ENCODE data around the gene GRP. TPM values are rescaled to one million over a fixed set of nuclear protein-coding genes. Genes with fewer than 3 reads are reported as not detected.

The GRP gene
- total RNA-seq, 1 experiment from 2014 or later = not detected

- Histone ChIP-seq H4K8ac (replicated peaks; ENCODE audit: insufficient read length, low read depth, low read length) (no peak overlapping the region), H2BK120ac (ENCODE audit: low read depth, low read length, poor library complexity, severe bottlenecking) (no peak overlapping the region)
Observed at GRCh38 chr18:59208602-59209125, 11.3 kb upstream of the GRP start.

More at GRCh38 chr18:59208602-59209125, 11.3 kb upstream of the GRP start:
- no peak for TF ChIP-seq CTCF (conservative IDR thresholded peaks at IDR 0.05)
- no peak overlapping the region for H3K4ac ChIP-seq (ENCODE audit: low read depth, low read length)
- Mint-ChIP-seq H3K27ac (no peak overlapping the region), H3K4me3 (no peak overlapping the region), H3K36me3 (ENCODE audit: insufficient read depth in 1 of 3, low read depth in 3 of 3) (no peaks in the 10 kb centered on the region), H3K4me1 (peaks cover 9% of the 10 kb centered on the region in 2 experiments), H3K9me3 (peaks cover 0 to 2% of the 10 kb centered on the region in 2 experiments; a peak in 1 of 5 replicates), H3K27me3 (ENCODE audit: low read depth) (peaks cover 8% of the 10 kb centered on the region; the same call in 1 of the 2 replicates)
- no peak overlapping the region for H3K56ac ChIP-seq (ENCODE audit: insufficient read length, low read depth, low read length)
- no peak overlapping the region for H4K91ac ChIP-seq (ENCODE audit: insufficient read length, low read depth, low read length)
- H2BK12ac ChIP-seq (ENCODE audit: insufficient read length, low read depth, low read length) = no peak overlapping the region
- H3K79me1 ChIP-seq (ENCODE audit: insufficient read depth, low read depth, low read length, poor library complexity, severe bottlenecking) = no peaks in the 10 kb centered on the region
- H3K23me2 ChIP-seq (ENCODE audit: insufficient read length, low read depth, low read length, poor library complexity, severe bottlenecking) = no peaks in the 10 kb centered on the region
- H3K27me3 ChIP-seq (ENCODE audit: insufficient read depth, low read length) = no peaks in the 10 kb centered on the region
- H3K9ac ChIP-seq (ENCODE audit: extremely low read depth, insufficient read length, low read length) = no peak overlapping the region
- H4K5ac ChIP-seq (ENCODE audit: insufficient read length, low read depth, low read length) = no peak overlapping the region
- H3K79me2 ChIP-seq (ENCODE audit: insufficient read depth, low read length) = no peaks in the 10 kb centered on the region
- H2BK5ac ChIP-seq (ENCODE audit: insufficient read length, low read length) = no peak overlapping the region
- no peak overlapping the region for H2AK5ac ChIP-seq (ENCODE audit: insufficient read length, low read length)
- no peak for DNase-seq
- no peak overlapping the region for H2BK20ac ChIP-seq (ENCODE audit: low read depth, low read length, poor library complexity, severe bottlenecking)
- H3T11ph ChIP-seq (ENCODE audit: low read length) = no peak overlapping the region
- no peaks in the 10 kb centered on the region for H3K9me3 ChIP-seq (ENCODE audit: control insufficient read depth, low read depth, low read length)
- H3K4me2 ChIP-seq (ENCODE audit: insufficient read depth, insufficient read length, low read length) = no peak overlapping the region
- no peaks in the 10 kb centered on the region; the same call in 1 of the 2 replicates for H3K4me1 ChIP-seq (ENCODE audit: insufficient read depth, low read length)
- H3K23ac ChIP-seq (ENCODE audit: insufficient read length, low read depth, low read length) = no peak overlapping the region
- H2BK15ac ChIP-seq (ENCODE audit: low read depth, low read length) = no peak overlapping the region
- no peak overlapping the region for H3K18ac ChIP-seq (ENCODE audit: insufficient read length, low read depth, low read length)
- H2AFZ ChIP-seq (ENCODE audit: low read length) = no peak overlapping the region
- WGBS (ENCODE audit: extremely low coverage, insufficient read length, low lambda C conversion rate) = no CpG with 5 or more reads among the region's 6 CpGs
- no peaks in the 10 kb centered on the region for H4K20me1 ChIP-seq (ENCODE audit: control insufficient read depth, insufficient read depth, insufficient read length)
- H3K27ac ChIP-seq (ENCODE audit: insufficient read length, low read depth, low read length) = no peak overlapping the region
- H3K14ac ChIP-seq (ENCODE audit: insufficient read depth, low read length) = no peak overlapping the region

All from H9 (cell line).